ENCODE data around the gene ELMOD1.

GRCh38 chr11:107606141-107606540 is 15.2 kb downstream of the ELMOD1 start:
- no peak for TF ChIP-seq USF2 (IDR thresholded peaks at IDR 0.05; ENCODE audit: low read depth, low read length)
- TF ChIP-seq POLR2A (IDR thresholded peaks at IDR 0.05; ENCODE audit: low read depth, low read length), result no peak
- TF ChIP-seq, protein P1, sequence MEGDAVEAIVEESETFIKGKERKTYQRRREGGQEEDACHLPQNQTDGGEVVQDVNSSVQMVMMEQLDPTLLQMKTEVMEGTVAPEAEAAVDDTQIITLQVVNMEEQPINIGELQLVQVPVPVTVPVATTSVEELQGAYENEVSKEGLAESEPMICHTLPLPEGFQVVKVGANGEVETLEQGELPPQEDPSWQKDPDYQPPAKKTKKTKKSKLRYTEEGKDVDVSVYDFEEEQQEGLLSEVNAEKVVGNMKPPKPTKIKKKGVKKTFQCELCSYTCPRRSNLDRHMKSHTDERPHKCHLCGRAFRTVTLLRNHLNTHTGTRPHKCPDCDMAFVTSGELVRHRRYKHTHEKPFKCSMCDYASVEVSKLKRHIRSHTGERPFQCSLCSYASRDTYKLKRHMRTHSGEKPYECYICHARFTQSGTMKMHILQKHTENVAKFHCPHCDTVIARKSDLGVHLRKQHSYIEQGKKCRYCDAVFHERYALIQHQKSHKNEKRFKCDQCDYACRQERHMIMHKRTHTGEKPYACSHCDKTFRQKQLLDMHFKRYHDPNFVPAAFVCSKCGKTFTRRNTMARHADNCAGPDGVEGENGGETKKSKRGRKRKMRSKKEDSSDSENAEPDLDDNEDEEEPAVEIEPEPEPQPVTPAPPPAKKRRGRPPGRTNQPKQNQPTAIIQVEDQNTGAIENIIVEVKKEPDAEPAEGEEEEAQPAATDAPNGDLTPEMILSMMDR (conservative IDR thresholded peaks at IDR 0.05; ENCODE audit: low read depth, low read length), result 0 out of 2 replicates have a peak, but pooled peaks have one; percentile 8
- no peak for TF ChIP-seq RAD21 (IDR thresholded peaks at IDR 0.05; ENCODE audit: low read length)
- TF ChIP-seq BHLHE40 (IDR thresholded peaks at IDR 0.05; ENCODE audit: low read depth, low read length), result no peak
- no peak for TF ChIP-seq RFX5 (IDR thresholded peaks at IDR 0.05; ENCODE audit: low read depth, low read length)
- no peak for TF ChIP-seq RCOR1 (IDR thresholded peaks at IDR 0.05; ENCODE audit: insufficient replicate concordance, low read length)
- TF ChIP-seq CEBPB (IDR thresholded peaks at IDR 0.05; ENCODE audit: low read depth, low read length), result no peak
- TF ChIP-seq MAZ (IDR thresholded peaks at IDR 0.05; ENCODE audit: borderline replicate concordance, low read depth, low read length), result no peak
- TF ChIP-seq, protein P2, sequence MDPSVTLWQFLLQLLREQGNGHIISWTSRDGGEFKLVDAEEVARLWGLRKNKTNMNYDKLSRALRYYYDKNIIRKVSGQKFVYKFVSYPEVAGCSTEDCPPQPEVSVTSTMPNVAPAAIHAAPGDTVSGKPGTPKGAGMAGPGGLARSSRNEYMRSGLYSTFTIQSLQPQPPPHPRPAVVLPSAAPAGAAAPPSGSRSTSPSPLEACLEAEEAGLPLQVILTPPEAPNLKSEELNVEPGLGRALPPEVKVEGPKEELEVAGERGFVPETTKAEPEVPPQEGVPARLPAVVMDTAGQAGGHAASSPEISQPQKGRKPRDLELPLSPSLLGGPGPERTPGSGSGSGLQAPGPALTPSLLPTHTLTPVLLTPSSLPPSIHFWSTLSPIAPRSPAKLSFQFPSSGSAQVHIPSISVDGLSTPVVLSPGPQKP (IDR thresholded peaks at IDR 0.05; ENCODE audit: borderline replicate concordance, low read depth, low read length), result no peak
